Measurements from ENCODE around the gene ACBD4.

GRCh38 chr17:45101546-45101882 is 34.0 kb upstream of the ACBD4 start:
- TF ChIP-seq JUN (IDR thresholded peaks at IDR 0.05; ENCODE audit: borderline replicate concordance, insufficient read depth, insufficient read length, low read depth) (no peak), CTCF (IDR thresholded peaks at IDR 0.05; ENCODE audit: extremely low read depth in 1 of 2, insufficient read depth in 1 of 2, low read depth in 1 of 2, low read length in 2 of 2) (no peak)
